NCI-H748 (cell line): Measurements from ENCODE around the gene KIF21A.
A peak's percentile ranks its signal among the peaks of the same experiment; 100 is the strongest.
"Not testable (repeated sequence)": the region's sequence is repeated elsewhere in the genome, so short reads cannot be mapped to it uniquely, and the experiment has no call there.

Source experiments
- DNase-seq: peaks from one replicate; lab custom pipeline; 2025; ENCODE audit not compliant: unreplicated experiment; lab: John Stamatoyannopoulos, UW

Gene KIF21A

DNA sequence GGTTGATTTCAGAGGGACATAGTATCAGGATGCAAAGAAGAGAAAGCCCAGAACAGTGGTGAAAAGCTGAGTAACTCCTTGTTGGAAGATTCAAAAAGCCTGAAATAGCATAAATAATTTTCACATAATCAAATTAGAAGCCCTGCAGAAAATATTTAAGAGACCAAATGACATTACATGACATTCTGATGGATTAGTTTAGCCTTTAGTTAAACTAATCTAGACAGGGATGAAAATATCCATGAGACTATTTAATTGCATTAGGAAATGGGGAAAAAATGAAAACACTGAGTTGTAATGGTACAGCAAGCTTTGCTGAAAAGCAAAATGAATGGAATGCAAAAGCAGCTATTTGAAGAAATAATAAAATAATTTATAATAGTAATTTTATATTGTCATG lies 91.8 kb downstream of the KIF21A start:
- DNase-seq, result no peak

DNA sequence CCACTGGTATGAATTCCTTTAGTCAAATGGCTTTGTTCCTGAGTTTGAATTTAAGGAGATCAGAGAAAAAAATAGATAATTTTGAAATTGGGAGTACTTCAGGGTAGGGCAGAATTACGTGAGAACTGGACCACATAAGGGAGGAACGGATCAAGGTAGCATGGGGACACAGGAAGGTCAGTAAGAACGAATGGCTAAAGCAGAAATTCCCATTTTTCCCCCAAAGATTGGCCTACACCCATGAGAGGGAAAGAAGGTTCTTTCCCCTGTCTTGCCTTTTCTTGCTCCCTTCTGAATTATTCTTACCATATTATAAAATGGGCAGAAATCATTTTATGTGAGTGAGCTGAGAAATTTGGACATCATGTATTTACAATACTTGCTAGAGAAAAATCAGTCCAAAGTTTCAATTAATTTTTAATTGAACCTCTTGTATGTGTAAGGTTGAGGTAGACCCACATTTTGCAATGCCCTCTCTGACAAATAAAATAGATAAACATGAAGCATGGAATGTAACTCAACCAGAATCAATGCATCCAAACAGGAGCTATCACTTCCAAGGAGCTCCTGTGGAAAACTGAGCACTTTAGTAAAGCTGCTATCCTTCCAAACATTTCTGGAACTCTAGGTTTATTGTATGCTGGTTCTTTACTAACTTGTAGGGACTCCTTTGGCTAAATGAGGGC lies 93.8 kb downstream of the KIF21A start:
- DNase-seq, result no peak

DNA sequence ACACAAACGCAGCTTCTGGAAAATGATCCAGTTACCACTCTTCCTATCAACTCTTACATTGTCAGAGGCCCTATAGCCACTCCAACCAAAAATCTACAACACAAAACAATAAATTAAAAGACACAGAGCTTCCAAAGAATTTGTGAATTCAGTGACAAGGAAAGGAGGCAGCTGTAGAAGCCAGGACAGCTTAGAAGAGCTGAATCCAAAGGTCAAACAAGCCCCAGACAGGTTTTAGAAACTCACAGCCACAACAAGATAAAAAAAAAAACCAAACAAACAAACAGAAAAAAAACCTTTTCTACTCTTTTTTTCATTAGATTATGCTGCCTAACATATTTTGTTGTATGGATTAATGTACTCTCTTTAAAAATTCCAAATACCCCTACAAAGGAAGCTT lies 94.4 kb downstream of the KIF21A start:
- no peak for DNase-seq

DNA sequence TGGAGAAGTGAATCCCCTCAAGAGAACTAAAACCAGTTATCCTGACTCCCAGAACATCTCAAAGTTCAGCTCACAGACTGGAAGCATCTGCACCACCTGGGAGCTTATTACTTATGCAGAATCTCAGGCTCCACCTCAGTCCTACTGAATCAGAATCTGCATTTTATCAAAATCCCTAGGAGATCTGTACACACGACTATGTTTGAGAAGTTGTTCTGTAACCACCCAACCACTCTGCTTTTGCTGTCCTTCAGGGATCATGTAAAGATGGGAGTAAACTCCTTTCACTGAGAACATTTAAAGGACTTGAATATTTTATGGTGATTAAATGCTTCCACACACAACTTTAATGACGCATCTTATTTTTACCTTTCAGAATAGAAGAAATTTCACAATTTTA lies 98.0 kb downstream of the KIF21A start:
- DNase-seq, result no peak

DNA sequence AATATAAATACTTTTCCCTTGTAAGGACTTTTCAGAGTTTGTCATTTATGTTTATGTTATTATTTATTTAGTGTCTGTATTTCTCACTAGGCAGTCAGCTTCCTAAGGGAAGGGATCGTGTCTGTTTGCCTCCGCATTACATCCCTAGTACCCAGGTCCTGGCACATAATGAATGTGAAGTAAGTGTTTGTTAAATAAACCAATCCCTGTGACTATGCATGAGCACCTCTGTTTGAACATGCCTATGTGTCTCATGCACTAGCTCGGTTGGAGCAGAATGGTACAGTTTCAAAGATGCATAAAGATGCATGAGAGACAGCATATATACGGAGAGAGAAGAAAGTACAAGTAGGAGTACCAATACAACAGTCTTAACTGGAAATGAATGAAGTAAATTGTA lies 99.3 kb downstream of the KIF21A start:
- DNase-seq, result no peak

DNA sequence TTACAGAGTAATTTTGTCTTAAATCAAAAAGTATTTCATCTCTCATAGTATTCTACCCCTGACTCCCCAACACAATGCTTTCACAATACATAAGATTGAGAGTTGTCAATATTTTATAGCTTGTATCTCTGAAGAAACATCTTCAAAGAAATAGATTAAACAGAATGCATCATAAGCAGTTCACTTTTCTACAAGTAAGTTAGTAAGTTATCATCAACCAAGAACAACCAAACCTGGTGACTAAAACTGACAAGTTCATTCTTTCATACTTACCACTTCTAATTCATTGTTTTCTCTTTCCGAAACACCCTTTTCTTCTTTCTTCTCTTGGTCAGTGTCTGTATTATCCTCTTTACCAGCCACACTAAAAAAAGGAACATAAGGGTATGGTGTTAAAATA lies 101.2 kb downstream of the KIF21A start:
- no peak for DNase-seq

DNA sequence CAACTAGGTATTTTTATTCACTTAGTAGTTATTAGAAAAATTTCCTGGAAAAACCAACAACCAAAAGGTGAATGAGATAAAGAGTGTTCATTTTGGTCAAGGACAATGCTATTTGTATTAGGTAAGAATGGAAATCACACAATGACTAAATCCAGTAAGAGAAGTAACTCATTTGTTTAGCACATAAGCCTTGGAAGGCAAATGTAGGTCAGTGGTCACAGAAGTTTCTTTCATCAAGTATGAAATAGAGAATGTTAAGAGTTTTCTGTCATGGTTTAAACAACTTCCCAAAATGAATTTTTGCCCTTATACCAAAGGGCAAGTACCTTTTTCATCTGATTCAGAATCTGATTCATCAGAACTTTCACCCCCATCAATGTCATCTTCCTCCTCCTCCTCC lies 101.7 kb downstream of the KIF21A start:
- DNase-seq, result no peak

DNA sequence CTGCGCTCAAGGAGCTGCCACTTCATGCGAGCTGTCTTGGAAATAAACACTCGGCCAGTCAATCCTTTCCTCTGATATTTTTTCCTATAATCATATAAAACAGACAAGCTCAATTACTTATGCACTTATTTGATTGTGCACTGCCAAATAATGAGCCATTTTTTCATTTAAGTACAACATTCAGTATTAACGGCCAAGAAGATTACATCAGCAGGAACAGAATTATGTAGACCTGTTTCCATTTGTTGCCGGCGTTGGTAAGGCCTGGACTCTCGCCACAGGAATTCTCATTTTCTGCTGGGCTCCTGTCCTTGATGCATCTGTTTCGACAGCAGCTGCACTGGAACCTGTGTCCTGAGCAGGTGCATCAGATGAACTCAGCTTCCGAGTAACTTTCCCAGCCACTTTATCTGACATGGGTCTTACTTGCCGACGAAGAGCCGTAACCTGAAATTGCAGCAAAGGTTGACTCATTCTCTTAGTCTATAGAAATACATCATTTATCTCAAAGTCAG lies 110.2 kb downstream of the KIF21A start:
- no peak for DNase-seq

DNA sequence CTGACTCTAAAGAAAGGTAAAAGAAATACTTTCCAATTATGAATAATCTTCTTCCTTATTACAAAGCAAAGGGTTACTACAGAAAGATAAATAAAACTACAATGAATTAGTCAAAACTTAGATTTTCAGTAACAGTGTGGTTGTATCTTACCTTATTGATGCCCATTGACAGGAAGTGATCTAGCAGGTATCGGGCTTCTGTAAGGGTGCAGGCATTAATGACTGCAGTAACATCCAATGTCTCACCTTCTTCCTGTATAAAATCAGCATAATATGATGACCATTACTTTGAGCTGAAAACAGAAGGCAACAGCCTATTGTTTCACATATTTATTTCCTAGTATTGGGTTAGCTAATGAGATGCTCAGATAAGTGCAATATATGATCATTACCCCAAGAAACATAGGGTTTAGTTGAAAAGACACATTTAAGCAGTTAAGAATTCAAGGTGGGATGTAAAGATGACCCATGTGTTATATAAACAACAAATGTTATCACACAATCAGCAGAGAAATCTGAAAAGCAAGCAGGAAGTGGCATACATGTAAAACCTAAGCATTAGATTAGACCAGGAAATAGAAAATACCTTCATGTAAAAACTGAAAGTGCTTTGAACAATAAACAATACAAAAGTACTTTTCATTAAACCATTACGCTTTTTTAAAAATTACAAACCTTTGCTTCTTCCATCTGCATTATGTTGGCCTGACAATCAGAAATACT lies 111.2 kb downstream of the KIF21A start:
- no peak for DNase-seq

DNA sequence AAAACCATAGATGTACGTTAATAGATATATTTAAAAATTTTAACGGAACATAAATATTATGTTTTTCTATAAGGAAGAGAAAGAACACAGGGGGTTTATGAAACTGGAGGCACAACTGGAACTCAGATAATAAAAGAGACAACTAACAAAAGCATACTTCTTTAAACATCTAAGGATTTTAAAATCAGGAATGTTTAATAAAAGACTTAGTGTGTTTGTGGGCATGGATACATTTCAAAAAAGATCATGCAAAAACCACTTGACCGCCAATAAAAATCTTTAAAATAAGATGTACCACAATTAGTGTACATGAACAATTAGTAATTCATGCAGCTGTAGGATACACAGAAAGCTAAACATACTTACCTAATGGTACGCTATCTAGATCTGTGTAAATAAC lies 113.0 kb downstream of the KIF21A start:
- no peak for DNase-seq

DNA sequence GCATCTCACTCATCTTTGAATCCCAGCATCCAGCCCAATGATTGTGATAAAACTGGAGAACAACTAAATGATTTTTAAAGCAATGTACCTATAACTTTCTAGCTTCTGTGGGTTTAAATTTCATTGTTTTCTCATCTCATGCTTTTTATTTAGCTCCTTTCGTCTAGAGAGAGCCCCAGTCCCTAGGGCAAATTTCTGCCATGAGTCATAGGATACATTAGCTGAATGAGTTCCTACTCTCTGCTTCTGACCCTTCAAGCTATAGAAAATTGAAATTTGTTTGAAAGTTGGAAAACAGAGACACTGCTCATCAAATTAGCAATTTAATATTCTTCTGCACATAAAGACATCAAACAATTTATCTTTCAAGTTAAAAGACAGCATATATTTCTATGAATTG lies 113.9 kb downstream of the KIF21A start:
- no peak for DNase-seq

DNA sequence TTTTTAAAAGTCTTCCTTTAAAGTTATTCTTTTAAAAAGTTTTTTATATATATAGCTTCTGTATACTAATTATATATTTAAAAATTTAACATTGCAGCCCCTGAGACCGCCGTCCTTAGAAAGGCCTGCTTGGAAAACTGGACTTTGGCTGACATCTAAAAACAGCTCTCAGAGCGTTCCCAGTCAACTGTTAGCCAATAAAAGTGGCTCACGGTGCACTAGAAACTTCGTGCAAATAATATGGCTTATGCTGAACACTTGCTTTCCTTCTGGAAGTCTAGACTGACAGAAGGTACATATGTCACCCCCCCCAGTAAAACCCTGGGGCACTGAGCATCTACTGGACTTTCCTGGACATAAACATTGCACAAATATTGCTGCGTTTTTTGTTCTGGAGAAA lies 115.0 kb downstream of the KIF21A start:
- DNase-seq, result no peak

DNA sequence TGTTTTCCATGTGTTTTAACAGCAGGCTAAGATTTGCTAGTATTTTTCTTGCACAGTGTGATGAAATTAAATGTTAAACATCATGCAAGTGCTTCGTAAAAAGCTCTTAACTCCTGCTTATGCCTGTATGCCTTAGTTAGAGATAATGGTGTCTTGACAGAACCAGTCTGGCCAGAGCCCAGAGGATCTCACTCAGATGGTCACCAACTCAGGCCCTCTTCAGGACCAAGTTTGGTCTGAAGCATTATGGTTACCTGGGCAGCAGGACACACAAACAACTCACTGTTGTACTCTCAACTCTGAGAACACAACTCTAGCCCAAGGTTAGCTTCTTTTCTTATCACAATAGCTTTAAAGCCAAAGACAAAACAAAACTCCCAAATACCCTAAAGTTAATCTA lies 115.4 kb downstream of the KIF21A start:
- no peak for DNase-seq

DNA sequence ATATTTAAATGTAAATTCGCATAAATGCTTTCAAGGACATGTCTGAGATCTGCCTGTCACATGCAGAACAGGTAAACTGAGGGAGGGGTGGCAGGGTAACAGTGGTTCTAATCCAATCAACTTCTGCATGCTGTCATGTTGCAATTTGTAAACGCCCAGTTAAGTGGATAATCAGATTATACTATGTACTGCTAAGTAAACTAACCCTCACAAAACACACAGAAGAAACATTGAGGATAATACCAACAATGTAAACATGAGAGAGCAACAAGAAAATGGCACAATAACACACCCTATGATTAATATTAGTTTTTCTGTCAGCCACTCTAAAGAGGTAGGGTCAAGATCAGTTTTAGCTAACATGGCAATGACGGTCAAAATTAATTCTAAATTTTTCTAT lies 123.7 kb downstream of the KIF21A start:
- DNase-seq, result peak; percentile 32

DNA sequence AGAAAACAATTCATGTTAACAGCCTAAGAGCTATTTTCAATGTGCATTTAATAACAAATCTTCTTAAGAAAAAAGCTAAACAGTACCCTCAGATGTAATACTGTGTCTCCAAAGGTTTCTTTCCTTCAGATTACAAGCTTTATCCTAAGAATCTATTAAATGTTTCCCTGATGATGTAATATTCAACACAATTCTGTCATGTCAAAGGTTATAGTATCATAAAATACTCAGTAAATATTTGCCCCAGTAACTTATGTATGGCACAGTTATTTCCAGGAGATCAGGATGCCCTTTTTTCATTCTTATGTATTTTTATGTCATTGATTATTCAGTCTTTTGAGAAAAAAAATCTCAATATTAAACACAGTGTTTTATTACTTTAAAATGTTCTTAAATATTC lies 128.4 kb downstream of the KIF21A start:
- DNase-seq, result no peak

DNA sequence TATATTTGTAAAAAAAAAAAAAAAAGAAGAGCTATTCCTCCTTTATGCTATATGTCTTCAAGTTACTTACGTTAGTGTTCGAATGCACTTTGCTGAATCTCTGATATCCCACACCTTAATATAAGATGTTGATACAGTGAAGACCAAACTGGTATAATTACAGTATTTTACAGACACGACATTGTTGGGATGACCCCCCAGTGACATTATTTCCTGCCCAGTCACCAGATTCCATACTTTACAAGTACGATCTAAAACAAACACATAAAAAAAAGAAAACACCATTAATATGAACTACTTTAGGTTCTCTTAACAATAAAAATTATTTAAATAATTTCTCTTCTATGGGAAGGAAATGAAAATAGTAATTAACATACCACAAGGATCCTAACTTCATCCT lies 133.4 kb downstream of the KIF21A start:
- DNase-seq, result no peak

DNA sequence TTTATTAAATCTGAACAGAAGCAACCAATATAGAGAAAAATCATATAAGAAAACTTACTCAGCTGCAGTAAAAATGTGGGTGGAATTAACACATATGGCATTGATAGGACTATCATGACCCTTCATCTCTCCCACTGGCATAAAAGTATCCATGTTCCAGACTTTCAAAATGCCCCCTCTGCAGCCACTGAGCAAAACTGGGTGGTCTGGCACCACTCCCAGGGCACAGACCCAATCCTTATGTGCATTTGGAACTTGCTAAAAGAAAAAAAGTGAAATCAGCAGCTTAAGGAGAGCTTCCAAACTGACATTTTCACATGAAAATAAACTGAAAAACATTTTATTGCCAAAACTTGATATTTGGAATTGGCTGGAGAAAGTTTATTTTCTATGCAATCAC lies 141.5 kb downstream of the KIF21A start:
- no peak for DNase-seq

DNA sequence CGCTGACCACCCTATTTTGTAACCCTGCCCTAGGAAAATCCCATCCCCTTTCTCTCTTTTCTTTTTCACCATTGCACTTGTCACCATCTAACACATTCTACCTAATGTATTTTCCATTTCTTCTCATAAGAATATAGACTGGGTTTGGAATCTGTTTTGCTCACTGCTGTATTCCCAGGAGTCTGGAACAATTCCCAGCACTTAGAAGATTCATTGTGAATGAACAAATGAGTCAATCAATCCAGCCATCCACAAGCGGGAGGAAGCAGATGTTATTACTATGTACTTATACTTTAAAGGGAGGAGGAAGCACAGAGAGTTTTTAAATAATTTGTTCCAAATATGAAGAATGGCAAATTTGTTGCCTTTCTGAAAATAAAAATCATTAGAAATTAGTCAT lies 142.1 kb downstream of the KIF21A start:
- DNase-seq, result no peak

DNA sequence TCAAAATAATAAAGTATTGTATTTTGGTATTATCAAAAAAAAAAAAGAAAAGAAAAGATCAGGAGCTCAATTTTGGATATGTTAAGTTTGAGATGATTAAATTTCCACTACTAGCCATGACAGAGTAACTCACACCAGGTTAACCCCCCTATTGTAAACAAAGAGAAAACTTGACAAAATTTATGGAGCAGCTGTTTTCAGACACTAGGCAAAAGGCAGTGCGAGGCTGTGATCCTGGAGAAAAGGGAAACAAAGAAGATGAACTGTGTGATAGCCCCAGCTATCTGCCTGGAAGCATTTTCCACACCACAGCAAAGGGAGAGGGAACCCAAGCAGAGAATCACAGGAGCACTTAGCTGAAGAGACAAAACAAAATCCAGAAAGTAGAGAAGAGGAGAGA lies 145.0 kb downstream of the KIF21A start:
- no peak for DNase-seq

DNA sequence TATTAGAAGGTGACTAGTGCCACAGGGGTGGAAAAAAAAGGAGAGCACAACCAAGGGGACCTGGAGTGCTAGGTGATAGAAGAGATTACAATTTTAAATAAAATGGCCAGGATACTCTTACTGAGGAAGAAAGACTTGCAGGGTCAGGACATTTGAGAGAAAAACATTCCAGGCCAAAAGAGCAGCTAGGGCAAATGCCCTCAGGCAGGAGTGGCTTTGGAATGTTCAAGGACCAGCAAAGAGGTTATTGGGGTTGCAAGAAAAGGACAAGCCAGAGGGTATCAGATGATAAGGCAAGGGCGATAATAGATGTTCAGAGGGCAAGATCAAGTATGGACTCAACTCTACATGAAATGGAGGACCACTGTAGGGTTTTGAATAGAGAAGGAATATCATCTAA lies 146.4 kb downstream of the KIF21A start:
- no peak for DNase-seq

DNA sequence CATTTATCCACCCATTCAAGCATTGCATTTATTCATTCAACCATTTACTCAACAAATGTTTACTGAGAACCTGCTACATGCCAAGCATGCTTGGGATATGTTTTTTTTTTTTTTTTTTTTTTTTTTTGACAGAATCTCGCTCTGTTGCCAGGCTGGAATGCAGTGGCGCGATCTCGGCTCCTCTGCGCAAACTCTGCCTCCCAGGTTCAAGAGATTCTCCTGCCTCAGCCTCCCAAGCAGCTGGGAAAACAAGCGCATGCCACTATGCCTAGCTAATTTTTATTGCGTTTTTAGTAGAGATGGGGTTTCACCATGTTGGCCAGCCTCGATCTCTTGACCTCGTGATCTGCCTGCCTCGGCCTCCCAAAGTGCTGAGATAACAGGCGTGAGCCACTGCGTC lies 147.3 kb downstream of the KIF21A start:
- DNase-seq, result not testable (repeated sequence)

DNA sequence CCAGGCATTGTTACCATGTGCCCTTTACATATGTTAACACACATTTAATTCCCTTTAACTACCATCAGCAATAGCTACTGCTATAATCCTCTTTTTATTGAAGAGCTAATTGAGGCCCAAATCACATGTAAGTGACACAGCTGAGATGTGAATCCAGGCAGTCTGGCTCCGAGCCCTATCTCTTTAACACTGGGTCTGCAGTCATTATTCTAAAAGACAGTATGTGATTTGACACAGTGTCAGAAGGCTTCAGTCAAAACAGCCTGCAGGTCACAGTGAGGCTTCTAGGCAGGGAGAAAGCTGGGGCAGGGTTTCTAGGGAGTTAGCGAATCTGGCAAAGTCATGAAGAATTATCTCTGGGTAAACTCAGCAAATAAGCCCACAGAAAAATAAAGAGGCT lies 148.2 kb downstream of the KIF21A start:
- no peak for DNase-seq

DNA sequence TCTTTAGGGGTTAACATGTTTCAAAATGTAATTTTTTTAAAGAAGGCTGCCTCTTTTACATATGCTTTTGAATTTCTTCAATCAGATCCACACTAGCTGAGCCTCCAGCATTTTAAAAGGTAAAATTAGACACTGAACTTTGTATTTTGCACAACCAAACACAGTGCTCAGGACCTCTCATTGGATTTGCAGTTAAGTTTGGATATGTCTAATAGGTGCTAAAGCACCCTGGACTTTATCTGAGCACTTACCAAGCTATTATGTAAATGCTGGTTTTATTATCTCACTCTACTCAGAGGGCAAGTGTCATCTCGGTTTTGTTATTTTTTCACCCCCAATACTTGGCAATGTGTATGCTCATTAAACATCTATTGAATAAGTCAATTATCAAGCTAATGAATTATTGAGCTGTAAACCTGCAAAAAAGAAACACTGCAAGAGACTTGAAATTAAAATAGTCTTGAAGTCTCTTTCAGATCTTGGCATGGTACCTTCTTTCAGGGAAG lies 150.7 kb downstream of the KIF21A start:
- no peak for DNase-seq
